DOHH2 (cell line): Measurements from ENCODE around the gene EXOSC5.

Experiments
- CTCF ChIP-seq: fragments of 200-600 bp; sonication (generic); IDR thresholded peaks from one replicate; pipeline ENCODE4 v1.5.1; 2014; ENCODE audit warnings: antibody characterized with exemption, mild to moderate bottlenecking, low read depth, low read length; ENCODE audit not compliant: poor library complexity, severe bottlenecking
- EZH2phosphoT487 ChIP-seq: fragments of 200-600 bp; sonication (generic); IDR thresholded peaks from 2 replicates; pipeline ENCODE4 v1.6.1; 2017; ENCODE audit warnings: borderline replicate concordance, mild to moderate bottlenecking, antibody characterized with exemption, low read length, moderate library complexity, mixed read lengths

- TF ChIP-seq CTCF (no peak), EZH2phosphoT487 (no peak)
These were observed 24.8 kb upstream of the EXOSC5 start for GRCh38 chr19:41421973-41422372.
